Sigmoid colon (tissue), 4 donors: ENCODE measurements around the gene SLC16A1.

ENCODE experiments used
- EP300 ChIP-seq, 4 donors: sonication (generic); formaldehyde crosslinking; IDR thresholded peaks; one replicate each; pipeline ENCODE4 v1.6.1; 2017; ENCODE audit warnings: antibody characterized with exemption in 4 of 4
- TF ChIP-seq, protein P1 (sequence below), 4 experiments: fragments of 450-650 bp in 3 of 4; fragments of 200-600 bp in 1 of 4; IDR thresholded peaks; one replicate each; pipeline ENCODE4 v1.5.1; 2016 to 2019; ENCODE audit warnings: antibody characterized with exemption in 4 of 4, mild to moderate bottlenecking in 3 of 4, moderate library complexity in 2 of 4

DNA sequence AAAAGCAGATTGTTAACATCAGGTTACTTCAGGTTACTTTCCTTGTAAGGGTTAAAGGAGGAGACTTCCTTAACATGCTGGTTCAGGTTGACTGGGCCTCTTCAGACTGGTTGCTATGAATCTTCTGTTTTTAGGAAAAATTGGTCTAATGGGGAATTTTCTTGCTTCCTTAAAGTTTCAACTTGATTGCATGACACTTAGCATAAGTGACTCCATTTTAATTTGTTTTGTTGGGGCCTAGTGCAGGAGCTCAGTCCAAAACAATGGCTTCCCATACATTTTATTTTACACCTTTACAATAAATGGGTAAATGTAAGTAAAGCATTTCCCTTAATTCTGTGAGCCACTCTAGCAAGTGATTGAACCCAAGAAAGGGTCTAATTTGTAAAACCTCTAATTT is 53.8 kb downstream of the SLC16A1 start:
- TF ChIP-seq, protein P1, sequence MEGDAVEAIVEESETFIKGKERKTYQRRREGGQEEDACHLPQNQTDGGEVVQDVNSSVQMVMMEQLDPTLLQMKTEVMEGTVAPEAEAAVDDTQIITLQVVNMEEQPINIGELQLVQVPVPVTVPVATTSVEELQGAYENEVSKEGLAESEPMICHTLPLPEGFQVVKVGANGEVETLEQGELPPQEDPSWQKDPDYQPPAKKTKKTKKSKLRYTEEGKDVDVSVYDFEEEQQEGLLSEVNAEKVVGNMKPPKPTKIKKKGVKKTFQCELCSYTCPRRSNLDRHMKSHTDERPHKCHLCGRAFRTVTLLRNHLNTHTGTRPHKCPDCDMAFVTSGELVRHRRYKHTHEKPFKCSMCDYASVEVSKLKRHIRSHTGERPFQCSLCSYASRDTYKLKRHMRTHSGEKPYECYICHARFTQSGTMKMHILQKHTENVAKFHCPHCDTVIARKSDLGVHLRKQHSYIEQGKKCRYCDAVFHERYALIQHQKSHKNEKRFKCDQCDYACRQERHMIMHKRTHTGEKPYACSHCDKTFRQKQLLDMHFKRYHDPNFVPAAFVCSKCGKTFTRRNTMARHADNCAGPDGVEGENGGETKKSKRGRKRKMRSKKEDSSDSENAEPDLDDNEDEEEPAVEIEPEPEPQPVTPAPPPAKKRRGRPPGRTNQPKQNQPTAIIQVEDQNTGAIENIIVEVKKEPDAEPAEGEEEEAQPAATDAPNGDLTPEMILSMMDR (IDR thresholded peaks at IDR 0.05): no peak
- no peak for TF ChIP-seq EP300 (IDR thresholded peaks at IDR 0.05)
